EH (cell line): ENCODE measurements around the gene CSRNP3.
"Not testable (repeated sequence)": the region's sequence is repeated elsewhere in the genome, so short reads cannot be mapped to it uniquely, and the experiment has no call there.

ENCODE experiments used
- DNase-seq: peaks from one replicate; pipeline ENCODE4 v3.0.0-alpha.2; 2015; ENCODE audit warnings: low read depth

CSRNP3 gene

GRCh38 chr2:165635532-165635931 lies 166.0 kb downstream of the CSRNP3 start:
- no peak for DNase-seq

GRCh38 chr2:165636959-165637358 lies 167.5 kb downstream of the CSRNP3 start:
- DNase-seq = no peak

- no peak for DNase-seq
Observed at GRCh38 chr2:165637396-165637795, 167.9 kb downstream of the CSRNP3 start.

DNA sequence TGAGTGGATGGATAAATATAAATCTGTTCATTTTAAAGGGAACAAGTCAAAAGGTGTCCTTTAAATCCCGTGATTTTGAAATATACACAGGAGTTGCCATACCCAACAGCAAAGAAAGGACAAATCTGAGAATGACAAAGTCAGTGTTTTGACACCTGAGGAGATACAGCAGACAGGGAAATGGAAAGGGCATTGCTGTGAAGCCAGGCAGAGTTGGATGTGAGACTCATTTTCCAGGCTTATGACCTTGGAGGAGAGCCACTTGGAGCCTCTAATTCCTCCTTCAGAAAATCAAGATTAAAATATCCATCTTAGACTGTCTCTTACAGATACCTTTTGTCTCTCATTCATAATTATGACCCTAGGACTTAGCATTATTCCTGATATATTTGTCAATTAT lies 170.0 kb downstream of the CSRNP3 start:
- DNase-seq = no peak

GRCh38 chr2:165640247-165640929 lies 170.9 kb downstream of the CSRNP3 start:
- DNase-seq = no peak

GRCh38 chr2:165645930-165646831 lies 176.7 kb downstream of the CSRNP3 start:
- peak; percentile 41 for DNase-seq

GRCh38 chr2:165647409-165647808 lies 177.9 kb downstream of the CSRNP3 start:
- DNase-seq = no peak

DNA sequence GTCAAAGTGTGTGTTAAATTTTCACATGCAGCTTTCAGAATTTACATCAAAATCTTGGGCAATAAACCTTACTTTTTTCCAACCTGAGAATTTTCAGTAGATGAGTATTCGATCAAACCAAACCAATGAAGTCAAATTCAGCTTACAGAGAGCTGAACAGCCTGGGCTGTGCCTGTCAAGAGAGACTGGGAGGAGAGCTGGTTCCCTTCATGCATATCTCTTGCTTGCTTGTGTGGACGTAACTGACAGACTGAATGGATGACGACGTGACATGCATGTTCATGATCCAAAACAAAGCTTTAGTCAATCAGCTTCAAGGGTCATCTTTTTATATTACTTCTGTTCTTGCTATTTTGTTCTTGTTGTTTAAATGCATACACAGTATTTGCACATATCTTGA lies 179.3 kb downstream of the CSRNP3 start:
- DNase-seq = no peak

DNA sequence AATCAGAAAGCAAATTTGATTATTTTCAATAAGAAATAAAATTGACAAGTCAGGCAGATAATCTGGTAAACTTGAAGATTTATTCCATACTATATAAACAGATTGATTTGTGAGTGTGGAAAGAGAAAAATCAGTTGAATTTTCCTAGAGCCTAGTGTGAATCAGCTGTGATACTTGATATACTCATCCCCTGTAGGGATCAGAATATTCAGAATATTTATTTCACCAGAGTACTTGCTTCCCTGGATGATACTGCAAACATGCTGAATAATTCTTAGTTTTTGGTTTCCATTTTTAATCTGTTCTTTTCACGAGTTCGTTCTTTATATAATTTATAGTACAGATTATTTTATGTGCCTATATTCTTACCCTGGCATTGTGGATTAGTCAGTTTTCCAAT lies 181.7 kb downstream of the CSRNP3 start:
- DNase-seq = no peak

DNA sequence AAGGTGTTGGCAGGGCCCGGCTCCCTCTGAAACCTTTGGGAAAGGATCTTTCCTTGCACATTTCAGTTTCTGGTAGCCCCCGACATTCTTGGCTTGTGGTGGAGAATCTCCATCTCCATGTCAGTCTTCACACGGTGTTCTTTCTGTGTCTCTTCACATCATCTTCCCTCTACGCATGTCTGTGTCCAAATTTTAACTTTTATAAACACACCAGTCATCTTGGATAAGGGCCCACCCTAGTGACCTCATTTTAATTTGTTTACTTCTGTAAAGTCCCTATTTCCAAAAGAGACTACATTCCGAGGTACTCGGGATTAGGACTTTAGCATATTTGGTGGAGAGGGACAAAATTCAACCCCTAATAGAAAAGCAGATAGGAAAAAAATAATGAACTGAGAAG lies 186.2 kb downstream of the CSRNP3 start:
- DNase-seq = no peak

DNA sequence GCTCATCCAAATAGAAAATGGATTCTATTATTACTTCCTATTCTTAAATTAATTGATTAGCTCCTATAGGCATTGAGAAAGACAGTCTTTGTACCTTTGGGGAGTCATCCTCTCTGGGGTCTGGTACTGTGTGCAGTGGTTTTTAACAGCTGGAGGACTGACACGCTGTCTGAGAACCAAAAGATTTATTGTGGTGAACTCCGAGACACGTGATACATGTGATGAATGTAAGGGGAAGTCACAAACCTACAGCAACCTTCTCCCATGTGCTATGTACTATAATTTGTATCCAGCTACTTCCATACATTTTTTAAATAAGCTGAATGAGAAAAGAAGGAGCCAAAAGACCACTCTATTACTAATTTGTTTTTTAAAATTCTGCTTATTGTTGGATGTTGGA lies 190.9 kb downstream of the CSRNP3 start:
- DNase-seq = no peak

DNA sequence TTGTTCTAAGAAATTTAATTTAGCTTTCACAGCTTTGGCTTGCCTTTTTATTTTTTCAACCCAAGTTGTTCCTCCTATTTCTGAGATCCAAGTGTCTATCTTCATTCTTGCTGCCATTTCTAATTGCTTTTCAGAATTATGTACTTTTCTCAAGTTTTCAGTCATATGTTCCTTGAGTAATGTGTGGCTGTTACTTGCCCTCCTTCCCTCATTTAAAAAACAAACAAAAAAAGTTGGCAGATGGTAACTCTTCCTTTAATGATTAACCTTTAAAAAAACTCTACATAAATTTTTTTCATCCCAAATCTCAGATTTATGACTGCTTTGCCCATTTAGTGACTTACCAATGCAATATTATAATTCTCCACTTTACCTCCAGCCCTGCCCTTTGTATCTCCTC lies 193.2 kb downstream of the CSRNP3 start:
- DNase-seq = no peak

DNA sequence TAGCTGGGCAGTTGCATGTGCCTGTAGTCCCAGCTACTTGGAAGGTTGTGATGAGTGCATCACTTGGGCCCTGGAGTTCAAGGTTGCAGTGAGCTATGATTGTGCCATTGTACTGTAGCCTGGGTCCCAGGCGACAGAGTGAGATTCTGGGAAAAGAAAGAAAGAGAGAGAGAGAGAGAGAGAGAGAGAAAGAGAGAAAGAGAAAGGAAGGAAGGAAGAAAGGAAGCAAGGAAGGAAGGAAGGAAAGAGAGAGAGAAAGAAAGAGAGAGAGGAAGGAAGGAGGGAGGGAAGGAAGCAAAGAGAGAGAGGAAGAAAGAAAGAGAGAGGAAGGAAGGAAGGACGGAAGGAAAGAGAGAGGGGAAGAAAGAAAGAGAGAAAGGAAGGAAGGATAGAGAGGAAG lies 196.1 kb downstream of the CSRNP3 start:
- DNase-seq = no peak

DNA sequence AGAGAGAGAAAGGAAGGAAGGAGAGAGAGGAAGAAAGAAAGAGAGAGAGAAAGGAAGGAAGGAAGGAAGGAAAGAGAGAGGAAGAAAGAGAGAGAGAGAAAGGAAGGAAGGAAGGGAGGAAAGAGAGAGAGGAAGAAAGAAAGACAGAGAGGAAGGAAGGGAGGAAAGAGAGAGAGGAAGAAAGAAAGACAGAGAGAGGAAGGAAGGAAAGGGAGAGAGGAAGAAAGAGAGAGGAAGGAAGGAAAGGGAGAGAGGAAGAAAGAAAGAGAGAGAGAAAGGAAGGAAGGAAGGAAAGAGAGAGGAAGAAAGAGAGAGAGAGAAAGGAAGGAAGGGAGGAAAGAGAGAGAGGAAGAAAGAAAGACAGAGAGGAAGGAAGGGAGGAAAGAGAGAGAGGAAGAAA lies 196.6 kb downstream of the CSRNP3 start:
- not testable (repeated sequence) for DNase-seq

DNA sequence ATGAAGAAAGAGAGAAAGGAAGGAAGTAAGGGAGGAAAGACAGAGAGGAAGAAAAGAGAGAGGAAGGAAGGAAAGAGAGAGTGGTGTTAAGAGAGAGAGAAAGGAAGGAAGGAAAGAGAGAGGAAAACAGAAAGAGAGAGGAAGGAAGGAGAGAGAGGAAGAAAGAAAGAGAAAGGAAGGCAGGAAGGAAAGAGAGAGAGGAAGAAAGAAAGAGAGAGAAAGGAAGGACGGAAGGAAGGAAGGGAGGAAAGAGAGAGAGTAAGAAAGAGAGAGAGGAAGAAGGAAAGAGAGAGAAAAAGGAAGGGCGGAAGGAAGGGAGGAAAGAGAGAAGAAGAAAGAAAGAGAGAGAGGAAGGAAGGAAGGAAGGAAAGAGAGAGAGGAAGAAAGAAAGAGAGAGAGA lies 197.1 kb downstream of the CSRNP3 start:
- no peak for DNase-seq

DNA sequence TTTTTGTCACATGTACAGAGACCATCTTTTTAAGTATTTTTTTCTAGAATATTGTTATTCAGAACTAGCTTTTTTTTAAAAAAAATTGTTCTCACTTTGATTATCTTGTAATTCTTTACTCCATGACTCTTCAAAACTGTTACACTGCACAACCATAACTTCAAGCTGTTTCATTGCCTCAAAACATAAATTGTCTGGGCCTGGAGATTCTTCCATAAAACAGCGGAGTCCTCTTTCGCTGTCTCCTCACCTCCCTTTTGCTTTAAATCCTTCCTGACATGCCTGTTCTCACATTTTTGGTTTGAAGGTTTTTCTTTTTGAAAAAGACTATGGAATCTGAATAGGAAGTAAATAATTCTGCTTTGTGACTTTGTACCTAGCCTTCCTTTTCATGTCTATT lies 197.9 kb downstream of the CSRNP3 start:
- DNase-seq = no peak

DNA sequence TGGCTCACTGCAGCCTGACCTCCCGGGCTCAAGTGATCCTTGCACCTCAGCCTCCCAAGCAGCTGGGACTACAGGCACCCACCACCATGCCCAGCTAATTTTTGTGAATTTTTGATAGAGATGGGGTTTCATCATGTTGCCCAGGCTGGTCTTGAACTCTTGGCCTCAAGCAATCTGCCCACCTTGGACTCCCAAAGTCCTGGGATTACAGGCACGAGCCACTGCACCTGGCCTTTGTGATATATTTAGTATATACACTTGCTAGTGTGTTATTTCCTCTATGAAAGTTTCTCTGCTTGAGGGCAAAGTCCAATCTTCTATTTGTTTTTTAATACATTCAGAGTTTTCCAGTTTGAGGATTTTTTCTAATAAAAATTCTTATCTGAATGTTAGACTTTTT lies 205.3 kb downstream of the CSRNP3 start:
- DNase-seq = no peak

DNA sequence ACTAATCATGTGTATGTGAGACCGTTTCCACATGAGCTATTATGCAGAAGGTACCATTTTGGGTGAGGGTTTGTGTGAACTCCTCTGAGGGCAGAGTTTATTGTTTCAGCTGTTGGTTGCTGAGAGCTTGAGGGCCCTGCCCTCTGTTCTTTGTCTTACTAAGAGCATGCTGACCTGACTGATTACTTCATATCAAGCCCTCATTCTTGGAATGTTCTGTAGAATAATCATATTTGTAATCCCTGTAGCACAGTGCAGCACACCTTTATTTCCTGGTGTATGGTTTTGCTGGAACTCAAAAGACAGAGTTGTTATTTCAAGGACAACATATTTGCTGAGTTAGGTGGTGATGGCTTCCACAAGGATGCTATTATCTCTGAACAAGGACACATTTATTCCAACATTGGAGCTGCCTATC lies 206.1 kb downstream of the CSRNP3 start:
- no peak for DNase-seq

DNA sequence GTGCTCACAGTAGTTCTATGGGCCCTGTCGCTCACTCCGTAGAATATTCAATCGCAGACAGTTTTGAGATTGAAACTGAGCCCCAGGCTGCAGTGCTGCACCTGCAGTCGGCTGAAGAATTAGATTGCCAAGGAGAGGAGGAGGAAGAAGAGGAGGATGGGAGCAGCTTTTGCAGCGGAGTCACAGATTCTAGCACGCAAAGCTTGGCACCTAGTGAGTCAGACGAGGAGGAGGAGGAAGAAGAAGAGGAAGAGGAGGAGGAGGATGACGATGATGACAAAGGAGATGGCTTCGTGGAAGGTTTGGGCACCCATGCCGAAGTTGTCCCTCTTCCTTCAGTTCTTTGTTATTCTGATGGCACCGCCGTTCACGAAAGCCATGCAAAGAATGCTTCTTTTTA lies 209.4 kb downstream of the CSRNP3 start:
- DNase-seq = no peak

- DNase-seq = no peak
Observed at GRCh38 chr2:165679621-165680020, 210.1 kb downstream of the CSRNP3 start.

DNA sequence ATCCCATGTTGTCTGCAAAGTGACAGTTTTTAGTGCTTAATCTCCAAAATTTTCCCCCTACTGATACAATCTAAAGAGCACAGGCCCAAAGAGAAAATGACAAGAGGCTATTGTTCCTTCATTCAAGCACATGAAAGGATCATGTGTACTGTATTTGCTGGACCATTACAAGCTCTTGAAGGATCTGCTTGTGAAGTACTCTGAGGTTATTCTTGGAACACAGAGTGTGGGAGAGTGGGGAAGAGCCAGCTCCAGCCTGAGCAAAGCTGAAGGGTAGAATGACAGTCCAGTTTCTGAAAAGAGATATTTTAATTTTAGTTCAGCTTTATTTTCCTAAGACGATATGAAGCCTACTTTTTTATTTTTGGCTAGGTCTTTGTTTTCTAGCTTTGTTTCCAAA lies 212.3 kb downstream of the CSRNP3 start:
- DNase-seq = no peak

GRCh38 chr2:165682546-165682945 lies 213.0 kb downstream of the CSRNP3 start:
- DNase-seq = no peak

GRCh38 chr2:165686800-165687199 lies 217.3 kb downstream of the CSRNP3 start:
- no peak for DNase-seq
